H9 (cell line): ENCODE measurements around the gene TMC8. TPM values are rescaled to one million over a fixed set of nuclear protein-coding genes. Genes with fewer than 3 reads are reported as not detected.

Source experiments
- DNase-seq: peaks from one replicate; pipeline ENCODE4 v3.0.0-alpha.2; 2017
- H2AFZ ChIP-seq: one replicate; pipeline ENCODE4 v1.6.1; 2013; ENCODE audit warnings: mild to moderate bottlenecking, low read length, control low read depth, moderate library complexity
- H2AK5ac ChIP-seq: 2 replicates; pipeline ENCODE4 v1.6.1; 2013; ENCODE audit warnings: low read length, control low read depth, mixed read lengths; ENCODE audit not compliant: insufficient read length
- H2BK120ac ChIP-seq: one replicate; pipeline ENCODE4 v1.6.1; 2013; ENCODE audit warnings: low read depth, mild to moderate bottlenecking, low read length, control low read depth, inconsistent platforms; ENCODE audit not compliant: poor library complexity, severe bottlenecking
- H2BK12ac ChIP-seq: 2 replicates; pipeline ENCODE4 v1.6.1; 2013; ENCODE audit warnings: low read length, control low read depth, mixed read lengths, low read depth; ENCODE audit not compliant: insufficient read length
- H2BK15ac ChIP-seq: 2 replicates; pipeline ENCODE4 v1.6.1; 2013; ENCODE audit warnings: low read depth, low read length, control low read depth
- H2BK20ac ChIP-seq: one replicate; pipeline ENCODE4 v1.6.1; 2013; ENCODE audit warnings: low read depth, mild to moderate bottlenecking, low read length, control low read depth, inconsistent platforms; ENCODE audit not compliant: poor library complexity, severe bottlenecking
- H2BK5ac ChIP-seq: 2 replicates; pipeline ENCODE4 v1.6.1; 2013; ENCODE audit warnings: low read length, control low read depth, mixed read lengths; ENCODE audit not compliant: insufficient read length
- H3K14ac ChIP-seq: 2 replicates; pipeline ENCODE4 v1.6.1; 2013; ENCODE audit warnings: low read length, control low read depth; ENCODE audit not compliant: insufficient read depth
- H3K18ac ChIP-seq: 2 replicates; pipeline ENCODE4 v1.6.1; 2013; ENCODE audit warnings: low read depth, mild to moderate bottlenecking, mixed read lengths, low read length, control low read depth; ENCODE audit not compliant: insufficient read length
- H3K23ac ChIP-seq: 2 replicates; pipeline ENCODE4 v1.6.1; 2013; ENCODE audit warnings: low read length, control low read depth, mixed read lengths, low read depth; ENCODE audit not compliant: insufficient read length
- H3K23me2 ChIP-seq: 2 replicates; pipeline ENCODE4 v1.6.1; 2013; ENCODE audit warnings: low read depth, mild to moderate bottlenecking, mixed read lengths, low read length, control low read depth; ENCODE audit not compliant: insufficient read length, poor library complexity, severe bottlenecking
- H3K27ac ChIP-seq: 2 replicates; pipeline ENCODE4 v1.5.1; 2013; ENCODE audit warnings: low read length, control low read depth, mixed read lengths, low read depth; ENCODE audit not compliant: insufficient read length
- H3K27me3 ChIP-seq: 2 replicates; pipeline ENCODE4 v1.6.1; 2013; ENCODE audit warnings: low read length, control low read depth, inconsistent platforms; ENCODE audit not compliant: insufficient read depth
- H3K4ac ChIP-seq: 2 replicates; pipeline ENCODE4 v1.6.1; 2013; ENCODE audit warnings: low read depth, mild to moderate bottlenecking, control low read depth, inconsistent platforms, low read length, moderate library complexity
- H3K4me1 ChIP-seq: 2 replicates; pipeline ENCODE4 v1.6.1; 2013; ENCODE audit warnings: low read length, control low read depth, inconsistent platforms; ENCODE audit not compliant: insufficient read depth
- H3K4me2 ChIP-seq: 2 replicates; pipeline ENCODE4 v1.6.1; 2013; ENCODE audit warnings: low read length, control low read depth, mixed read lengths; ENCODE audit not compliant: insufficient read length, insufficient read depth
- H3K56ac ChIP-seq: 2 replicates; pipeline ENCODE4 v1.6.1; 2013; ENCODE audit warnings: low read depth, mild to moderate bottlenecking, mixed read lengths, low read length, control low read depth; ENCODE audit not compliant: insufficient read length
- H3K79me1 ChIP-seq: 2 replicates; pipeline ENCODE4 v1.6.1; 2013; ENCODE audit warnings: low read depth, mild to moderate bottlenecking, moderate library complexity, low read length, control low read depth, inconsistent platforms; ENCODE audit not compliant: insufficient read depth, poor library complexity, severe bottlenecking
- H3K79me2 ChIP-seq: 2 replicates; pipeline ENCODE4 v1.6.1; 2013; ENCODE audit warnings: low read length, control low read depth, inconsistent platforms; ENCODE audit not compliant: insufficient read depth
- H3K9ac ChIP-seq: 2 replicates; pipeline ENCODE4 v1.6.1; 2013; ENCODE audit warnings: low read length, control low read depth, mixed read lengths; ENCODE audit not compliant: insufficient read length; ENCODE audit errors: extremely low read depth
- H3K9me3 ChIP-seq: one replicate; pipeline ENCODE4 v1.6.1; 2013; ENCODE audit warnings: low read depth, low read length, inconsistent platforms; ENCODE audit not compliant: control insufficient read depth
- H3T11ph ChIP-seq: one replicate; pipeline ENCODE4 v1.6.1; 2013; ENCODE audit warnings: mild to moderate bottlenecking, low read length, control low read depth, inconsistent platforms
- H4K20me1 ChIP-seq: one replicate; pipeline ENCODE4 v1.6.1; 2013; ENCODE audit not compliant: control insufficient read depth, insufficient read length, insufficient read depth
- H4K5ac ChIP-seq: 2 replicates; pipeline ENCODE4 v1.6.1; 2013; ENCODE audit warnings: low read depth, mild to moderate bottlenecking, mixed read lengths, low read length, control low read depth; ENCODE audit not compliant: insufficient read length
- H4K8ac ChIP-seq: replicated peaks from 2 replicates; pipeline ENCODE4 v1.6.1; 2013; ENCODE audit warnings: low read length, control low read depth, mixed read lengths, low read depth; ENCODE audit not compliant: insufficient read length
- H4K91ac ChIP-seq: 2 replicates; pipeline ENCODE4 v1.6.1; 2013; ENCODE audit warnings: low read depth, mild to moderate bottlenecking, moderate library complexity, mixed read lengths, low read length, control low read depth; ENCODE audit not compliant: insufficient read length
- H3K27ac Mint-ChIP-seq, 3 experiments: 2 replicates in 2 of 3; 3 replicates in 1 of 3; pipeline ENCODE4 v1.8.0; 2020 to 2021; ENCODE audit warnings: mixed read lengths in 3 of 3, mild to moderate bottlenecking in 1 of 3, moderate library complexity in 1 of 3
- H3K27me3 Mint-ChIP-seq: 2 replicates; pipeline ENCODE4 v1.8.0; 2021; ENCODE audit warnings: low read depth, mild to moderate bottlenecking, moderate library complexity, mixed read lengths
- H3K36me3 Mint-ChIP-seq, 3 experiments: 2 replicates in 2 of 3; 3 replicates in 1 of 3; pipeline ENCODE4 v1.8.0; 2020 to 2021; ENCODE audit warnings: low read depth in 3 of 3, mixed read lengths in 3 of 3; ENCODE audit not compliant: insufficient read depth in 1 of 3
- H3K4me1 Mint-ChIP-seq, 2 experiments: 2 replicates each; pipeline ENCODE4 v1.8.0; 2020; ENCODE audit warnings: mixed read lengths in 2 of 2
- H3K4me3 Mint-ChIP-seq, 2 experiments: 2 replicates in 1 of 2; 3 replicates in 1 of 2; pipeline ENCODE4 v1.8.0; 2020 to 2021; ENCODE audit warnings: mild to moderate bottlenecking in 2 of 2, mixed read lengths in 2 of 2, moderate library complexity in 1 of 2
- H3K9me3 Mint-ChIP-seq, 2 experiments: 2 replicates in 1 of 2; 3 replicates in 1 of 2; pipeline ENCODE4 v1.8.0; 2020; ENCODE audit warnings: mild to moderate bottlenecking in 2 of 2, mixed read lengths in 2 of 2, moderate library complexity in 1 of 2
- CTCF ChIP-seq: fragments of 200-600 bp; sonication (generic); conservative IDR thresholded peaks from 3 replicates; pipeline ENCODE4 v1.8.0; 2021; ENCODE audit warnings: antibody characterized with exemption, mild to moderate bottlenecking
- WGBS: extraction: QIAGEN DNeasy Blood & Tissue Kit; methylation state at CpG from one replicate; pipeline ENCODE4 v1.1.7; 2013; ENCODE audit warnings: missing lambda C conversion rate, low lambda C conversion rate, mixed read lengths; ENCODE audit not compliant: insufficient read length; ENCODE audit errors: extremely low coverage; 5-methylcytosine and 5-hydroxymethylcytosine counted together
- total RNA-seq: library from RNA; stranded (reverse); gene quantifications from 2 replicates; pipeline ENCODE4 v1.2.1, GENCODE V29; 2021

The TMC8 gene
- total RNA-seq, 1 experiment from 2014 or later, result 1.0 TPM

GRCh38 chr17:78096093-78096492, 34.5 kb upstream of the TMC8 start:
- no peak overlapping the region for H2BK120ac ChIP-seq
- H4K91ac ChIP-seq, result no peak overlapping the region
- H4K8ac ChIP-seq, result no peak overlapping the region
- H2BK15ac ChIP-seq, result no peak overlapping the region
- H3K27me3 ChIP-seq, result no peaks in the 10 kb centered on the region
- H3K4me2 ChIP-seq, result no peak overlapping the region
- no peak overlapping the region for H4K5ac ChIP-seq
- H3K18ac ChIP-seq, result no peak overlapping the region
- H3K23ac ChIP-seq, result no peak overlapping the region
- no peak overlapping the region for H2BK12ac ChIP-seq
- H3K79me1 ChIP-seq, result no peaks in the 10 kb centered on the region
- H3K79me2 ChIP-seq, result no peaks in the 10 kb centered on the region
- no peaks in the 10 kb centered on the region for H3K4me1 ChIP-seq
- no peaks in the 10 kb centered on the region for H3K23me2 ChIP-seq
- no peak for DNase-seq
- no CpG with 5 or more reads among the region's 9 CpGs for WGBS
- no peak overlapping the region for H3K14ac ChIP-seq
- Mint-ChIP-seq H3K27ac (no peak overlapping the region), H3K4me1 (no peaks in the 10 kb centered on the region), H3K36me3 (peaks cover 70 to 94% (median 88%) of the 10 kb centered on the region in 3 experiments), H3K4me3 (no peak overlapping the region), H3K27me3 (no peaks in the 10 kb centered on the region), H3K9me3 (peaks cover 18 to 19% of the 10 kb centered on the region in 2 experiments)
- H2BK20ac ChIP-seq, result no peak overlapping the region
- no peak overlapping the region for H3T11ph ChIP-seq
- H2BK5ac ChIP-seq, result no peak overlapping the region
- H3K27ac ChIP-seq, result no peak overlapping the region
- no peak overlapping the region for H3K4ac ChIP-seq
- H4K20me1 ChIP-seq, result no peaks in the 10 kb centered on the region
- no peak for TF ChIP-seq CTCF
- H3K9ac ChIP-seq, result no peak overlapping the region
- peaks cover under 1% of the 10 kb centered on the region for H3K9me3 ChIP-seq
- H2AK5ac ChIP-seq, result no peak overlapping the region
- no peak overlapping the region for H2AFZ ChIP-seq
- H3K56ac ChIP-seq, result no peak overlapping the region
